Small intestine (tissue), 7 donors: Measurements from ENCODE around the gene TMEM151B. TPM values are rescaled to one million over a fixed set of nuclear protein-coding genes. Genes with fewer than 3 reads are reported as not detected.
"Not testable (repeated sequence)": the region's sequence is repeated elsewhere in the genome, so short reads cannot be mapped to it uniquely, and the experiment has no call there.

Experiments
- DNase-seq, 2 donors: peaks; one replicate each; pipeline versions ENCODE4 v3.0.0 to v3.0.0-alpha.2; 2013
- FAIRE-seq: peaks from 2 replicates; lab custom pipeline; 2012; peaks lifted over from hg19 to GRCh38; lab: Jason Lieb, UNC
- H3K27ac ChIP-seq, 3 donors: one replicate each; pipeline ENCODE4 v1.5.1; 2013; ENCODE audit warnings: low read length in 2 of 3, mild to moderate bottlenecking in 2 of 3, control low read depth in 1 of 3, inconsistent platforms in 1 of 3, low read depth in 1 of 3, moderate library complexity in 1 of 3
- H3K27me3 ChIP-seq, 3 donors: one replicate each; pipeline ENCODE4 v1.6.1; 2013; ENCODE audit warnings: low read length in 3 of 3, inconsistent platforms in 1 of 3; ENCODE audit not compliant: control insufficient read depth in 3 of 3, insufficient read depth in 3 of 3
- H3K36me3 ChIP-seq, 3 donors: one replicate each; pipeline ENCODE4 v1.6.1; 2013; ENCODE audit warnings: low read length in 3 of 3, inconsistent platforms in 1 of 3, low read depth in 1 of 3, mild to moderate bottlenecking in 1 of 3, moderate library complexity in 1 of 3; ENCODE audit not compliant: control insufficient read depth in 3 of 3, insufficient read depth in 2 of 3
- H3K4me1 ChIP-seq, 3 donors: one replicate each; pipeline ENCODE4 v1.6.1; 2013; ENCODE audit warnings: low read length in 2 of 3, inconsistent platforms in 1 of 3, low read depth in 1 of 3, mild to moderate bottlenecking in 1 of 3, moderate library complexity in 1 of 3; ENCODE audit not compliant: control insufficient read depth in 3 of 3, insufficient read depth in 2 of 3
- H3K4me3 ChIP-seq, 3 donors: one replicate each; pipeline ENCODE4 v1.5.1; 2013; ENCODE audit warnings: low read length in 3 of 3, control low read depth in 1 of 3, inconsistent platforms in 1 of 3, low read depth in 1 of 3, mild to moderate bottlenecking in 1 of 3, moderate library complexity in 1 of 3
- H3K9me3 ChIP-seq, 2 donors: one replicate each; pipeline ENCODE4 v1.6.1; 2013; ENCODE audit warnings: low read depth in 1 of 2, low read length in 1 of 2; ENCODE audit not compliant: control insufficient read depth in 2 of 2, insufficient read depth in 1 of 2
- WGBS, 3 donors: extraction: QIAGEN DNeasy Blood & Tissue Kit; methylation state at CpG; one replicate each; pipeline ENCODE4 v1.1.7; 2013; 5-methylcytosine and 5-hydroxymethylcytosine counted together
- polyA plus RNA-seq, 4 donors: library from polyadenylated mRNA; stranded (reverse) in 3 of 4; unstranded in 1 of 4; fragments of 200-250 nt in 3 of 4; fragments of 120-200 nt in 1 of 4; gene quantifications; one replicate each; pipeline versions ENCODE4 v1.2.1 to v1.2.3, GENCODE V29; 2013
- donor health status: healthy with polysubstance abuse.
- donor health status: control.
- donor health status: control.
- donor health status: Bipolar disorder and iron deficiency.
- donor health status: healthy.

The TMEM151B gene
- polyA plus RNA-seq, 4 donors: 0.96 to 3.1 TPM; not detected in 2

GRCh38 chr6:44228836-44229235 is 41.4 kb upstream of the TMEM151B start:
- 80 to 85% (median 82%) methylated on average over 5 of the region's 5 CpGs for WGBS, 3 donors
- H3K36me3 ChIP-seq: peaks cover 0 to 58% (median 0%) of the 10 kb centered on the region in 3 donors
- no peaks in the 10 kb centered on the region for H3K27me3 ChIP-seq
- DNase-seq (no peak), FAIRE-seq (no peak)
- H3K4me1 ChIP-seq: peaks cover 0 to 37% (median 0%) of the 10 kb centered on the region in 3 donors
- H3K27ac ChIP-seq: no peak overlapping the region
- no peak overlapping the region for H3K4me3 ChIP-seq
- H3K9me3 ChIP-seq: no peaks in the 10 kb centered on the region

GRCh38 chr6:44229376-44230033 is 40.7 kb upstream of the TMEM151B start:
- Histone ChIP-seq H3K4me3 (no peak overlapping the region), H3K36me3 (peaks cover 0 to 62% (median 0%) of the 10 kb centered on the region in 3 donors), H3K27ac (no peak overlapping the region), H3K27me3 (no peaks in the 10 kb centered on the region), H3K9me3 (no peaks in the 10 kb centered on the region), H3K4me1 (peaks cover 0 to 34% (median 0%) of the 10 kb centered on the region in 3 donors)
- no peak for DNase-seq
- WGBS, 3 donors: 94% methylated on average over 11 of the region's 11 CpGs
- no peak for FAIRE-seq

- peaks cover 0 to 63% (median 0%) of the 10 kb centered on the region in 3 donors for H3K36me3 ChIP-seq
- H3K9me3 ChIP-seq: no peaks in the 10 kb centered on the region
- FAIRE-seq (no peak), DNase-seq (no peak)
- WGBS, 3 donors: 91 to 96% (median 95%) methylated on average over 10 of the region's 10 CpGs
- H3K4me3 ChIP-seq: no peak overlapping the region
- H3K27me3 ChIP-seq: no peaks in the 10 kb centered on the region
- no peak overlapping the region for H3K27ac ChIP-seq
- peaks cover 0 to 34% (median 0%) of the 10 kb centered on the region in 3 donors for H3K4me1 ChIP-seq
These were observed 40.1 kb upstream of the TMEM151B start for GRCh38 chr6:44230034-44230675.

GRCh38 chr6:44231426-44231825 is 38.8 kb upstream of the TMEM151B start:
- not testable (repeated sequence) for H3K27ac ChIP-seq, DNase-seq, H3K4me3 ChIP-seq, H3K27me3 ChIP-seq, FAIRE-seq, H3K9me3 ChIP-seq
- Histone ChIP-seq H3K4me1 (peaks cover 0 to 24% (median 0%) of the 10 kb centered on the region in 3 donors), H3K36me3 (peaks cover 0 to 62% (median 0%) of the 10 kb centered on the region in 3 donors)
- WGBS, 3 donors: 91 to 96% (median 91%) methylated on average over 9 of the region's 9 CpGs

GRCh38 chr6:44232676-44233566 is 37.3 kb upstream of the TMEM151B start:
- DNase-seq (no peak), FAIRE-seq (no peak)
- peaks cover 0 to 57% (median 0%) of the 10 kb centered on the region in 3 donors for H3K36me3 ChIP-seq
- 87 to 95% (median 92%) methylated on average over 16 of the region's 16 CpGs for WGBS, 3 donors
- peak overlapping the region in 1 of 3 donors; percentile 47 for H3K27ac ChIP-seq
- H3K27me3 ChIP-seq: no peaks in the 10 kb centered on the region
- H3K9me3 ChIP-seq: no peaks in the 10 kb centered on the region
- H3K4me3 ChIP-seq: no peak overlapping the region
- H3K4me1 ChIP-seq: peaks cover 0 to 18% (median 4%) of the 10 kb centered on the region in 3 donors

- WGBS, 3 donors: 69 to 90% (median 85%) methylated on average over 13 to 14 of the region's 14 CpGs
- no peaks in the 10 kb centered on the region for H3K27me3 ChIP-seq
- H3K4me1 ChIP-seq: peaks cover 0 to 24% (median 4%) of the 10 kb centered on the region in 3 donors
- H3K27ac ChIP-seq: peak overlapping the region in 1 of 3 donors; percentile 47
- no peak for FAIRE-seq
- peaks cover 0 to 52% (median 0%) of the 10 kb centered on the region in 3 donors for H3K36me3 ChIP-seq
- H3K4me3 ChIP-seq: no peak overlapping the region
- DNase-seq: no peak
- no peaks in the 10 kb centered on the region for H3K9me3 ChIP-seq
These were observed 36.6 kb upstream of the TMEM151B start for GRCh38 chr6:44233567-44234100.

GRCh38 chr6:44234101-44235025 is 35.9 kb upstream of the TMEM151B start:
- no peaks in the 10 kb centered on the region for H3K9me3 ChIP-seq
- peak; percentile 61 to 62 for DNase-seq
- no peak for FAIRE-seq
- H3K27me3 ChIP-seq: no peaks in the 10 kb centered on the region
- no peak overlapping the region for H3K4me3 ChIP-seq
- peak overlapping the region in 2 of 3 donors; percentile 35 to 49 for H3K27ac ChIP-seq
- peaks cover 0 to 26% (median 4%) of the 10 kb centered on the region in 3 donors for H3K4me1 ChIP-seq
- peaks cover 0 to 45% (median 0%) of the 10 kb centered on the region in 3 donors for H3K36me3 ChIP-seq
- WGBS, 3 donors: 45 to 56% (median 47%) methylated on average over 5 of the region's 5 CpGs
